Adrenal gland (tissue), 5 donors: ENCODE data around the gene MGMT.

Experiments
- CTCF ChIP-seq, 6 experiments: fragments of 450-650 bp in 4 of 6; fragments of 200-600 bp in 2 of 6; sonication (generic) in 1 of 6; IDR thresholded peaks; 1 replicate in 5 of 6; 2 replicates in 1 of 6; pipeline versions ENCODE4 v1.5.1 to v1.8.0; 2016 to 2021; ENCODE audit warnings: antibody characterized with exemption in 6 of 6, mild to moderate bottlenecking in 2 of 6, moderate library complexity in 1 of 6
- POLR2A ChIP-seq, 2 donors: fragments of 450-650 bp; IDR thresholded peaks; one replicate each; pipeline ENCODE4 v1.6.1; 2017; ENCODE audit warnings: antibody characterized with exemption in 2 of 2, mild to moderate bottlenecking in 2 of 2, moderate library complexity in 1 of 2
- donor health status: DM: no; HTN: no; CAD: no.

GRCh38 chr10:129514568-129515451 is 47.8 kb downstream of the MGMT start:
- TF ChIP-seq CTCF (IDR thresholded peaks at IDR 0.05): no peak
- TF ChIP-seq POLR2A (IDR thresholded peaks at IDR 0.05): no peak
